ENCODE measurements around the gene UBE2QL1.

UBE2QL1 gene

DNA sequence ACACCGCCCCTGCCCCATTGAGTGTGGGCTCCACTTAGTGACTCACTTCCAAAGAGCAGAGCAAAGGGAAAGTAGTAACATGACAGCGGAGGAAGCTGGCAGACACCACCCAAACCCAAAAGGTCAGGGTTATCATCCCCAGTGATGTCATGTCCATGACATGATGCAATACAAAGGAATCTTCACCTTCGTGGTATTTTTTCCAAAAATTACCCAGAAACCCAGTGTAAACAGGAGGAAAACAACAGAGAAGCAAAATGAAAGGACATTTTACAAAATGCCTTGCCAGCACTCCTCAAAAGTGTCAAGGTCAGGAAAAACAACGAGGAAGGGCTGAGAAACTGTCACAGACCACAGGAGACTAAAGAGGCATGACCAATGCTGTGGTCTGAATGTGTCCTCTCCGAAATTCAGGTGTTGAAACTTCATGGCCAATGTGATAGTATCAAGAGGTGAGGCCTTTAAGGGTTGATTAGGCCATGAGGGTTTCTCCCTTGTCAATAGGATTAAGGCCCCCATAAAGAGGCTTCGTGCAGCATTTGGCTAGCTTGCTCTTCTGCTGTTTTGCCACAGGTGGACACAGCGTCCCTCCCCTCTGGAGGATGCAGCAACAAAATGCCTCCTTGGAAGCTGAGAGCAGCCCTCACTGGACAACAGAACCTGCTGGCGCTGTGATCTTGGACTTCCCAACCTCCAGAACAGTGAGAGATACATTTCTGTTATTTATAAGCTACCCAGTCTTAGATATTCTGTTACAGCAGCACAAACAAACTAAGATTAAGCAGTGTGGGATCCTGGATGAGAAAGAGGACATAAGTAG, 39.8 kb upstream of the UBE2QL1 start:
- Histone ChIP-seq H3F3A (ENCODE audit: insufficient read depth) (no peaks in the 10 kb centered on the region), H3K9ac (ENCODE audit: low read length) (no peak overlapping the region), H2AFZ (ENCODE audit: low read depth, low read length, severe bottlenecking) (no peak overlapping the region), H4K20me1 (ENCODE audit: low read depth, low read length) (no peaks in the 10 kb centered on the region), H3K27me3 (ENCODE audit: low read length) (no peaks in the 10 kb centered on the region), H3K9me2 (replicated peaks; ENCODE audit: insufficient read depth, low read length) (no peaks in the 10 kb centered on the region), H3K79me2 (ENCODE audit: insufficient read depth, low read length) (no peaks in the 10 kb centered on the region), H3K9me3 (ENCODE audit: insufficient read depth, low read length) (no peaks in the 10 kb centered on the region), H3K36me3 (ENCODE audit: low read length) (no peaks in the 10 kb centered on the region), H3K4me2 (ENCODE audit: low read depth, low read length, poor library complexity, severe bottlenecking) (no peak overlapping the region), H3K27ac (ENCODE audit: low read depth, low read length) (no peak overlapping the region), H3K4me3 (ENCODE audit: insufficient read depth, low read length, poor library complexity, severe bottlenecking) (no peak overlapping the region)
- TF ChIP-seq, protein P1, sequence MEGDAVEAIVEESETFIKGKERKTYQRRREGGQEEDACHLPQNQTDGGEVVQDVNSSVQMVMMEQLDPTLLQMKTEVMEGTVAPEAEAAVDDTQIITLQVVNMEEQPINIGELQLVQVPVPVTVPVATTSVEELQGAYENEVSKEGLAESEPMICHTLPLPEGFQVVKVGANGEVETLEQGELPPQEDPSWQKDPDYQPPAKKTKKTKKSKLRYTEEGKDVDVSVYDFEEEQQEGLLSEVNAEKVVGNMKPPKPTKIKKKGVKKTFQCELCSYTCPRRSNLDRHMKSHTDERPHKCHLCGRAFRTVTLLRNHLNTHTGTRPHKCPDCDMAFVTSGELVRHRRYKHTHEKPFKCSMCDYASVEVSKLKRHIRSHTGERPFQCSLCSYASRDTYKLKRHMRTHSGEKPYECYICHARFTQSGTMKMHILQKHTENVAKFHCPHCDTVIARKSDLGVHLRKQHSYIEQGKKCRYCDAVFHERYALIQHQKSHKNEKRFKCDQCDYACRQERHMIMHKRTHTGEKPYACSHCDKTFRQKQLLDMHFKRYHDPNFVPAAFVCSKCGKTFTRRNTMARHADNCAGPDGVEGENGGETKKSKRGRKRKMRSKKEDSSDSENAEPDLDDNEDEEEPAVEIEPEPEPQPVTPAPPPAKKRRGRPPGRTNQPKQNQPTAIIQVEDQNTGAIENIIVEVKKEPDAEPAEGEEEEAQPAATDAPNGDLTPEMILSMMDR (IDR thresholded peaks at IDR 0.05; ENCODE audit: insufficient read depth, low read length, poor library complexity, severe bottlenecking), result no peak
- no peak for TF ChIP-seq EZH2phosphoT487 (conservative IDR thresholded peaks at IDR 0.05; ENCODE audit: low read length)

- no peak overlapping the region for H2AFZ ChIP-seq (ENCODE audit: low read depth, low read length, severe bottlenecking)
- no peak overlapping the region for H3K27ac ChIP-seq (ENCODE audit: low read depth, low read length)
- no peak for TF ChIP-seq EZH2phosphoT487 (conservative IDR thresholded peaks at IDR 0.05; ENCODE audit: low read length)
- TF ChIP-seq, protein P1 (IDR thresholded peaks at IDR 0.05; ENCODE audit: insufficient read depth, low read length, poor library complexity, severe bottlenecking), result no peak
- no peak overlapping the region for H3K9ac ChIP-seq (ENCODE audit: low read length)
- no peaks in the 10 kb centered on the region for H3K79me2 ChIP-seq (ENCODE audit: insufficient read depth, low read length)
- H3K4me3 ChIP-seq (ENCODE audit: insufficient read depth, low read length, poor library complexity, severe bottlenecking), result no peak overlapping the region
- no peaks in the 10 kb centered on the region for H3K36me3 ChIP-seq (ENCODE audit: low read length)
- no peaks in the 10 kb centered on the region for H3F3A ChIP-seq (ENCODE audit: insufficient read depth)
- H4K20me1 ChIP-seq (ENCODE audit: low read depth, low read length), result no peaks in the 10 kb centered on the region
- H3K9me3 ChIP-seq (ENCODE audit: insufficient read depth, low read length), result no peaks in the 10 kb centered on the region
- no peaks in the 10 kb centered on the region for H3K27me3 ChIP-seq (ENCODE audit: low read length)
- H3K9me2 ChIP-seq (replicated peaks; ENCODE audit: insufficient read depth, low read length), result no peaks in the 10 kb centered on the region
- H3K4me2 ChIP-seq (ENCODE audit: low read depth, low read length, poor library complexity, severe bottlenecking), result no peak overlapping the region
These were observed 38.2 kb upstream of the UBE2QL1 start for GRCh38 chr5:6410421-6410820.

GRCh38 chr5:6411141-6411540, 37.5 kb upstream of the UBE2QL1 start:
- no peak overlapping the region for H3K9ac ChIP-seq (ENCODE audit: low read length)
- no peak overlapping the region for H3K4me3 ChIP-seq (ENCODE audit: insufficient read depth, low read length, poor library complexity, severe bottlenecking)
- H3F3A ChIP-seq (ENCODE audit: insufficient read depth), result no peaks in the 10 kb centered on the region
- no peaks in the 10 kb centered on the region for H3K79me2 ChIP-seq (ENCODE audit: insufficient read depth, low read length)
- no peaks in the 10 kb centered on the region for H3K9me2 ChIP-seq (replicated peaks; ENCODE audit: insufficient read depth, low read length)
- H2AFZ ChIP-seq (ENCODE audit: low read depth, low read length, severe bottlenecking), result no peak overlapping the region
- H3K9me3 ChIP-seq (ENCODE audit: insufficient read depth, low read length), result no peaks in the 10 kb centered on the region
- H3K27me3 ChIP-seq (ENCODE audit: low read length), result no peaks in the 10 kb centered on the region
- no peak overlapping the region for H3K27ac ChIP-seq (ENCODE audit: low read depth, low read length)
- no peaks in the 10 kb centered on the region for H3K36me3 ChIP-seq (ENCODE audit: low read length)
- no peaks in the 10 kb centered on the region for H4K20me1 ChIP-seq (ENCODE audit: low read depth, low read length)
- no peak overlapping the region for H3K4me2 ChIP-seq (ENCODE audit: low read depth, low read length, poor library complexity, severe bottlenecking)
- no peak for TF ChIP-seq EZH2phosphoT487 (conservative IDR thresholded peaks at IDR 0.05; ENCODE audit: low read length)
- TF ChIP-seq, protein P1 (IDR thresholded peaks at IDR 0.05; ENCODE audit: insufficient read depth, low read length, poor library complexity, severe bottlenecking), result no peak

All from SU-DHL-6 (cell line).